ENCODE data around the gene XYLB. TPM values are rescaled to one million over a fixed set of nuclear protein-coding genes. Genes with fewer than 3 reads are reported as not detected.

XYLB gene
- total and polyA plus RNA-seq, 2 of the 13 experiments (the other 11 are each of a cell fraction or from before 2014, with no cell fraction given): 25.9 to 30.0 TPM

DNA sequence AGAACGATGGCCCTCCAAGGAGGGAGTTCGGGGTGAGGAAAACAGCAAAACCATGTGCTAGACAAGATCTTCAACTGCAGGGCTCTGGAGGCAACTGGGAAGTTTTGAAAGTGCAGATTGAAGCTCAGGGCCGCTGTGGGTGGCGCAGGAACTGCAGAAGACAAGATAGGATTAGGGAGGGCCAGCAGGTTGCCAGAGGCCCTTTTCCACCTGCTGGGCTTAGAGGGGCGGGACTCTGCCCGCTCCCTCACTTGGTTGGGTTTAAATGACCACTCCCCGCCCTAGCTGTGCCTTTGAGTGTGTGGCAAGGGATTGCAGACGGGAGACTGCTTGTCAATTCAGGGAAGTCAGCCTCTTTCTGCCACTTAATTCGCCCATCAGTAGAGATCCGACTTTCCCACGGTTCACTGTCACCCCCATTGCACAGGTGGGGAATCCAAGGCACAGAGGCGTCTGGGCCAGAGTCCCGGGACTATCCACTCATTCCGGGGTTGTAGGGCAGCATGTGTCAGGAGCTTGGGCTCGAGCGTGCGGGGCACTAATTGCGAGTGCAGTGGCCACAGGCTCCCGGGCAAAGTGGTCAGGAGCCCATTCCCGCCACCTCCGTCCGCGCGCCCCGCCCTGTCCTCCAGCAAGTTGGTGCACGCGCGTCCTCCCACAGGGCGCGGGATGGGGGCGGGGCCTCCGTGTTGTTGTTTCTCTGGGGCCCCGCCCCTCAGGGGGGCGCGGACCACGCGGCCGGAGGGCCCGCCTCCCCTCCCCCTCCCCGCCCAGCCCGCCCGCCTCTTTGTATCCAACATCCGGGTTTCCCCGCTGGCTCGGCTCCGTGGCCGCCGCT lies 106.7 kb downstream of the XYLB start, which contains the start of gene ACVR2B (continued):
- TF ChIP-seq HIC2 (CRISPR knock-in tag; IDR thresholded peaks at IDR 0.05; ENCODE audit: low read depth) (no peak), ONECUT2 (CRISPR knock-in tag; IDR thresholded peaks at IDR 0.05) (no peak)

DNA sequence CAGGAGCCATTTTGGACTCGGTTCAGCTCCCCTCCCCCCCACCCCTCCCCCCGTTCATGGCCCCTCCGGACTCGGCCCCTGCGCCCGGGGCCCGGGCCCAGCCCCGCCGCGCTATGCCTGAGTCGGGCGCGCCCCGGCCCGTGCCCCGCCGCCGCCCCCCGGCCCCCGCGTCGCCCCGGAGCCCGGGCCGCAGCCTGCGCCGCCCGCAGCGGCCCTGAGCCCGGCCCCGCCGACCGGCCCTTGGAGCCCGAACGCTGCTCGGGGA lies 107.3 kb downstream of the XYLB start:
- H3K9ac ChIP-seq (ENCODE audit: insufficient read depth, low read depth, low read length): peak overlapping the region; percentile 94
- H3K36me3 ChIP-seq (replicated peaks in 1 of 2; ENCODE audit: control insufficient read depth in 1 of 2, insufficient read depth in 2 of 2, low read length in 2 of 2): no peaks in the 10 kb centered on the region; a peak in 1 of 5 replicates
- peaks cover 34% of the 10 kb centered on the region for H3K4me1 ChIP-seq (ENCODE audit: insufficient read depth, low read length)
- intact Hi-C loops (cut with micrococcal nuclease; ENCODE audit: unreplicated experiment): no loop called here
- POLR2A ChIA-PET: interaction anchor here (0.6 to 1.4 kb wide), 3 partner anchors 71 to 289 kb away, joined by 3 to 5 read pairs (median 4); partner anchors contain the start of gene XYLB
- 0 out of 2 replicates have a peak, but pooled peaks have one; percentile 5 for TF ChIP-seq SP4 (CRISPR knock-in tag; IDR thresholded peaks at IDR 0.05)
- TF ChIP-seq ZNF800 (CRISPR knock-in tag; IDR thresholded peaks at IDR 0.05): no peak
- no peak for TF ChIP-seq SP5 (CRISPR knock-in tag; IDR thresholded peaks at IDR 0.05; ENCODE audit: borderline replicate concordance, low read depth)
- TF ChIP-seq CREB1 (IDR thresholded peaks at IDR 0.05): no peak
- no peak for TF ChIP-seq CREB1 (CRISPR knock-in tag; IDR thresholded peaks at IDR 0.05)
- TF ChIP-seq ATF7 (IDR thresholded peaks at IDR 0.05): no peak
- no peak for TF ChIP-seq ATF7 (CRISPR knock-in tag; IDR thresholded peaks at IDR 0.05)
- no peak for FAIRE-seq
- H3K79me2 ChIP-seq (ENCODE audit: insufficient read depth, low read length): peaks cover 44% of the 10 kb centered on the region
- H3K4me3 ChIP-seq (replicated peaks in 1 of 3; ENCODE audit: insufficient read depth in 1 of 3, low read depth in 2 of 3, low read length in 3 of 3): peak overlapping the region; percentile 55 to 79 (median 64); a peak in 5 of 6 replicates
- no peaks in the 10 kb centered on the region for H3K9me3 ChIP-seq (ENCODE audit: low read length)
- no peak for ATAC-seq
- DNase-seq (ENCODE audit: low spot score): no peak
- H3K27me3 ChIP-seq (ENCODE audit: control insufficient read depth in 1 of 2, insufficient read depth in 2 of 2, low read length in 2 of 2): no peaks in the 10 kb centered on the region
- no peak overlapping the region for H2AFZ ChIP-seq (ENCODE audit: low read length)
- BruUV-seq (replicated peaks): no TSS peak
- WGBS (ENCODE audit: low lambda C conversion rate): 0% methylated on average over 2 of the region's 36 CpGs
- CTCF ChIA-PET (ENCODE audit: low intra/inter-chr PET ratio, low total read pairs): no interaction called here
- peak overlapping the region; percentile 86 for H3K27ac ChIP-seq (ENCODE audit: extremely low read length, insufficient read depth, low read length)
- H3K4me2 ChIP-seq (ENCODE audit: low read depth, low read length): peak overlapping the region; percentile 97
- H4K20me1 ChIP-seq (ENCODE audit: insufficient read depth, low read length): peaks cover 28% of the 10 kb centered on the region
- in situ Hi-C loops (cut with HindIII; ENCODE audit: extremely low pct_ligation_motif_present, low pct_unique_long_range_greater_than_20kb): loop anchor here (25.0 kb wide), 1 partner anchor 317 kb away; the partner anchor contains the start of genes ACAA1 and MYD88

Data from HepG2 (cell line).